KG1 (cell line): ENCODE measurements around the gene APOBEC2.

Source experiments
- DNase-seq: peaks from one replicate; lab custom pipeline; 2025; lab: John Stamatoyannopoulos, UW

Gene APOBEC2

DNA sequence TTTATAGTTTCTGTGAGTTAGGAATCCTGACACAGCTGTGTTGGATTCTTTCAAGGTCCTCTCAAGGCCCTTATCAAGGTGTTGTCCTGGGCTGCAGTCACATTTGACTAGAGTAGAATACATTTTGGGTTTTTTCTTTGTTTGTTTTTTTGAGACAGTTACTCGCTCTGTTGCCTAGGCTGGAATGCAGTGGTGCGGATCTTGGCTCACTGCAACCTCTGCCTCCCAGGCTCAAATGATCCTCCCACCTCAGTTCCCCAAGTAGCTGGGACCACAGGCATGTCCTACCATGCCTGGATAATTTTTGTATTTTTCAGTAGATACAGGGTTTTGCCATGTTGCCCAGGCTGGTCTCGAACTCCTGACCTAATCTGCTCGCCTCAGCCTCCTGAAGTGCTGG lies 35.4 kb downstream of the APOBEC2 start:
- no peak for DNase-seq

DNA sequence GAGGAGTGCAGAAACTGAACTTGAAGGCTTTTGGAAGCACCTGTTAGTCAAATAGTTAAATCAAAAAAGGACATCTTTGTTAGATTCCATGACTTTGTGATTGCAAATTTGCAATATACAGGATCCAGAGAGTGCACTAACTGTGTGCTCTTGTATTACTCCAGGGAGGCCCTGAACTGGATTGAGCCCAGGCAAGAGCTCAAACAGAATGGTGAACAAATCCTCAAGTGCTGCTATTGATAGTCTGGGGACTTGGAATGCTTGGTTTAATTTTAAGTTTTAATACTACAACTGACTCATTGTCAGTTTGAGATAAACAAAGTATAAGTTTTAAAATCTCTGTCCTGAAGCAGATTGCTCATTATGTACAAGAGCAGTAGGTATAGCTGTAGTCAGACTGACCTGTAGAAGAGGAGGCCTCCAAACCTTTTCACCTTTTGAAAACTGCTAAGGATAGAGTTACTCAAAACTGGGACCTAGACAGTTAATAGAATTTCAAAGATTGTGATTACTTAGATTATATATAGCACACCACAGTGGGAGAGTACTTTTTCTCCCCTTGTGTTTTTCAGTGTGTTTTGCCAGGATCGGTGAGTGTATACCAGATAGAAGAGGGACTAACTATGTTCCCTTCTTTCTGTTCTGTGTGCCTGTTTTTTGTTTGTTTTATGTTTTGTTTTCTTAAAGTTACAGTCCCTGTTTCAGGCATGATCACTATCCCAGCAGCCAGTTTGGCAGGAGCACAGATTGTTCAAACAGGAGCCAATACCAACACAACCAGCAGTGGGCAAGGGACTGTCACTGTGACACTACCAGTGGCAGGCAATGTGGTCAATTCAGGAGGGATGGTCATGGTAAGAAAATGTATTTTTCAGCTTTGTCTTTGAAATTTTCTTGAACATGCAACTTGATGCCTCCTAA lies 38.1 kb downstream of the APOBEC2 start:
- no peak for DNase-seq

- no peak for DNase-seq
Measured at GRCh38 chr6:41092421-41093140, 39.6 kb downstream of the APOBEC2 start.

- no peak for DNase-seq
Measured at GRCh38 chr6:41093729-41094128, 40.7 kb downstream of the APOBEC2 start.

DNA sequence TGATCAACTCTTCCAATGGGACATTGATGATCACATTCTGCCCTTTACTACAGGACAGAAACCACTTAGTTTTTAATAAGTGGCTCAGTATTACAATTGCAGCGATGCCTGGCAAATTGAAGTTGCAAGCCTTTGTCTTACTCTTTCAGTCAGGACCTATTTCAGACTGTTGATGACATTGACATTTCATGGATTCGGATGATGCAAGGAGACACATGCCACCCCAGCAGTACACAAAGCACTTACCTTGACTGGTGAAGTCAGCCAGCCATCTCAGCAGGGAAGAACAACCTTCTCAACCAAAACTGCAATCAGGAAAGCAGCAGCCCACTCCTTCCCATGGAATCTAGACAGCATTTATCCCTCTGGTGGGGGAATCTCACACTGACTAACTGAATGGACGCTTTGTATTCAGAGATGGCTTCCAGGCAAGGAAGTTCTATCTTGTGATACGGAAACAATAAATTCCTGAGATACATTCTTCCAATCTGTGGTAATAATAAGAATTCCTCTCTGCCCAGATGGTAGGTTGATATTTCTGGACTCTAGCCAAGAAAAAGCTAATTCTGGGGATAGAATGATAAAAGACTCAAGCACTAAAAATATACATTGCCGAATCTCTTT lies 44.6 kb downstream of the APOBEC2 start:
- DNase-seq: no peak

DNA sequence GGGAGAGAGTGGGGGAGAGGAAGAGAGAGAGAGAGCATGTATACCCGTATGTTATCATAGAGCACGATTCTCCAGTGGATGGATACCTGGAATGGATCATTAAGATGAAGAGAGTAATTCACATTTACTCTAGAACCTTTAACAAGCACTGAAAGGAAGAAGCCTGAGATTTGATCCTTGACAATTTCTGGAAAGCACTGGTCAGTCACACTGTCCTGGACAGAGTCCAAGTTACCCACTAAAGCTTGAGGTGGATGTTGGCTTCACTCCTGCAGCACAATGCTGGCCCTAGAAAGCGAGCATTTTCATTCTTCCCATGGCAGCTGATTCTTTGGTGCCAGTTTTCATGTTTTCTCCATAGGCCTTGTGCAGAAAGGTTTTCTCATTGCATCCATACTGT lies 45.4 kb downstream of the APOBEC2 start:
- no peak for DNase-seq

DNA sequence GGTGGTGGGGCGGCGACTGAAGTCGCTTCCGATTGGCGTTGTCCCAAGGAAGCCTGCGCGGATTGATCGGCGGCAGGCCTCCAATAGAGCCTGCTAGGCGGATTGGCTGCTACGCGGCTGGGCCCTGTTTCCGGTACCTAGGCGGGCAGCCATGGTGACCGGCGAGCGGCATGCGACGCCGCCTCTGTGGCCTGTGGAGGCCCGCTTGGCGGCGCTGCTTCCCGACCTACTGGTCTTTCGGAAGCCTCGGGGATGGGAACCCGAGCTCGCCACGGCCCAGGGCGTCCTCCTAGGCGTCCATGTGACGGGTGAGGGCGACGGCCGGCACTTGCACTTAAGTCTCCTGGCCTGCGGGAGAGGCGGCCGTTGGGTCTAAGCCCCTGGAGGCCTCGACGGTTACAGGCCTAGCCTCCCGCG lies 47.9 kb downstream of the APOBEC2 start:
- no peak for DNase-seq

- DNase-seq: no peak
Measured at GRCh38 chr6:41103847-41104246, 50.8 kb downstream of the APOBEC2 start.

- DNase-seq: no peak
Measured at GRCh38 chr6:41111017-41111416, 58.0 kb downstream of the APOBEC2 start.
